WTC11 (cell line): ENCODE measurements around the gene SMURF1. TPM values are rescaled to one million over a fixed set of nuclear protein-coding genes. Genes with fewer than 3 reads are reported as not detected.

Experiments used
- ATAC-seq: fragments of 200-7000 bp; cut with Tn5 transposase; 2 replicates; pipeline ENCODE4 v1.10.0; 2021; ENCODE audit warnings: mild to moderate bottlenecking, moderate library complexity
- CTCF ChIA-PET: fragments of 300-600 bp; sonication (Branson Sonifier 250); formaldehyde crosslinking; loops from one replicate; lab custom pipeline; 2021; ENCODE audit warnings: antibody characterized with exemption; lab: Charles Lee
- POLR2A ChIA-PET: fragments of 350-600 bp; sonication (Branson Sonifier 250); formaldehyde crosslinking; loops from one replicate; lab custom pipeline; 2021; ENCODE audit warnings: antibody characterized with exemption; lab: Charles Lee
- DNase-seq: peaks from one replicate; pipeline ENCODE4 v3.0.0; 2021; ENCODE audit warnings: low spot score
- H3K27ac Mint-ChIP-seq: 2 replicates; pipeline ENCODE4 v1.8.0; 2021; ENCODE audit warnings: mixed read lengths
- H3K27me3 Mint-ChIP-seq: 2 replicates; pipeline ENCODE4 v1.8.0; 2021; ENCODE audit warnings: low read depth, mild to moderate bottlenecking, moderate library complexity, mixed read lengths
- H3K36me3 Mint-ChIP-seq: 2 replicates; pipeline ENCODE4 v1.8.0; 2021; ENCODE audit warnings: mixed read lengths
- H3K4me1 Mint-ChIP-seq: 2 replicates; pipeline ENCODE4 v1.8.0; 2022; ENCODE audit warnings: mixed read lengths
- H3K4me3 Mint-ChIP-seq: 2 replicates; pipeline ENCODE4 v1.8.0; 2021; ENCODE audit warnings: mild to moderate bottlenecking, moderate library complexity, mixed read lengths
- H3K9me3 Mint-ChIP-seq: 2 replicates; pipeline ENCODE4 v1.8.0; 2021; ENCODE audit warnings: mixed read lengths
- FOXJ3 ChIP-seq: sonication (generic); formaldehyde crosslinking; IDR thresholded peaks from 2 replicates; pipeline ENCODE4 v1.9.0; 2021; ENCODE audit warnings: missing genetic modification reagents, mild to moderate bottlenecking, borderline replicate concordance
- IRF2 ChIP-seq: sonication (generic); formaldehyde crosslinking; IDR thresholded peaks from 2 replicates; pipeline ENCODE4 v1.8.0; 2022; ENCODE audit warnings: low read depth, missing genetic modification reagents, borderline replicate concordance
- NFATC4 ChIP-seq: fragments of 250-450 bp; sonication (Bioruptor Pico); IDR thresholded peaks from 2 replicates; pipeline ENCODE4 v1.9.0; 2021; ENCODE audit warnings: mild to moderate bottlenecking
- NR2C2 ChIP-seq: sonication (generic); formaldehyde crosslinking; IDR thresholded peaks from 2 replicates; pipeline ENCODE4 v1.8.0; 2022; ENCODE audit warnings: mild to moderate bottlenecking, missing genetic modification reagents
- NR3C1 ChIP-seq: sonication (generic); formaldehyde crosslinking; conservative IDR thresholded peaks from 2 replicates; pipeline ENCODE4 v1.8.1; 2023; ENCODE audit warnings: low read depth, mild to moderate bottlenecking, missing genetic modification reagents
- SMAD3 ChIP-seq: sonication (generic); formaldehyde crosslinking; IDR thresholded peaks from 2 replicates; pipeline ENCODE4 v1.8.0; 2022; ENCODE audit warnings: missing genetic modification reagents, mild to moderate bottlenecking, borderline replicate concordance
- TEAD4 ChIP-seq: sonication (generic); formaldehyde crosslinking; IDR thresholded peaks from 2 replicates; pipeline ENCODE4 v1.8.0; 2022; ENCODE audit warnings: mild to moderate bottlenecking, missing genetic modification reagents
- TP53 ChIP-seq: sonication (generic); formaldehyde crosslinking; IDR thresholded peaks from 2 replicates; pipeline ENCODE4 v1.8.1; 2023; ENCODE audit warnings: mild to moderate bottlenecking, missing genetic modification reagents
- ZNF671 ChIP-seq: fragments of 250-450 bp; sonication (Bioruptor Pico); IDR thresholded peaks from 2 replicates; pipeline ENCODE4 v1.8.0; 2021; ENCODE audit warnings: mild to moderate bottlenecking
- total RNA-seq: library from RNA; stranded (reverse); gene quantifications from 3 replicates; pipeline ENCODE4 v1.2.3, GENCODE V29; 2021
- TF ChIP-seq, protein P1 (sequence below): sonication (generic); formaldehyde crosslinking; IDR thresholded peaks from 2 replicates; pipeline ENCODE4 v1.8.0; 2022; ENCODE audit warnings: mild to moderate bottlenecking, missing genetic modification reagents
- TF ChIP-seq, protein P2 (sequence below): fragments of 250-450 bp; sonication (Bioruptor Pico); conservative IDR thresholded peaks from 2 replicates; pipeline ENCODE4 v1.9.0; 2021; ENCODE audit warnings: mild to moderate bottlenecking
- TF ChIP-seq, protein P3 (sequence below): sonication (generic); formaldehyde crosslinking; IDR thresholded peaks from 2 replicates; pipeline ENCODE4 v1.8.1; 2023; ENCODE audit warnings: mild to moderate bottlenecking, missing genetic modification reagents
- TF ChIP-seq, protein P4 (sequence below): sonication (generic); formaldehyde crosslinking; conservative IDR thresholded peaks from 2 replicates; pipeline ENCODE4 v1.8.1; 2022; ENCODE audit warnings: mild to moderate bottlenecking, missing genetic modification reagents
- TF ChIP-seq, protein P5 (sequence below): sonication (generic); formaldehyde crosslinking; IDR thresholded peaks from 2 replicates; pipeline ENCODE4 v1.8.1; 2023; ENCODE audit warnings: mild to moderate bottlenecking, missing genetic modification reagents, moderate library complexity
- TF ChIP-seq, protein P6 (sequence below): sonication (generic); formaldehyde crosslinking; IDR thresholded peaks from 2 replicates; pipeline ENCODE4 v1.8.1; 2022; ENCODE audit warnings: mild to moderate bottlenecking, missing genetic modification reagents, moderate library complexity, borderline replicate concordance
- TF ChIP-seq, protein P7 (sequence below): sonication (generic); formaldehyde crosslinking; IDR thresholded peaks from 2 replicates; pipeline ENCODE4 v1.8.1; 2022; ENCODE audit warnings: low read depth, mild to moderate bottlenecking, moderate library complexity, missing genetic modification reagents, borderline replicate concordance
- TF ChIP-seq, protein P8 (sequence below): fragments of 250-450 bp; sonication (Bioruptor Pico); IDR thresholded peaks from 2 replicates; pipeline ENCODE4 v1.9.0; 2021; ENCODE audit warnings: mild to moderate bottlenecking, borderline replicate concordance
- TF ChIP-seq, protein P9 (sequence below): sonication (generic); formaldehyde crosslinking; IDR thresholded peaks from 2 replicates; pipeline ENCODE4 v1.8.1; 2022; ENCODE audit warnings: low read depth, missing genetic modification reagents, borderline replicate concordance

SMURF1 gene
- total RNA-seq, 1 experiment from 2014 or later: 23.2 TPM

DNA sequence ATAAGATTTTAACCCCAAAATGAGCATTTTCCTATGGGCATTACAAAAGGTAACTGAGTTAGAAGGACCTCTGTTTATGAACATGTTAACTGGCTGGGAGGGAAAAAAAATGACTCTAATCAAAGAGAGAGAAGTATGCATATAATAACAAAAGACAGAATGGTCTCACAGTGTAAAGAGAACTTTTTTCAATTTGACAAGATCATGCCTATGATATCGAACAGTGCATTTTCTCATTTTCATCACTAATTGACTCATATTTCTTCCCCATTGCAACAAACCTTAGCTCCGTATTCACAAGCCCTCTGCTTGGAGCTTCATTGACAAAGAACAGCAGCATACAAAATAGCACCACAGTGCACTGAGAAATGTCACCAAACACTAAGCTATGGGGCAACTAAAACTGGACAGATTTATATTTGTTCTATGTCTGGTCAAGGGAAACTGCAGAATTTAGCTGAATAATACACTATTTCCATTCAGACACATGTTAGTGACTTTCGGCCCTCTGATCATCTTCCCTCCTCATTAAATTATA lies 45.6 kb downstream of the SMURF1 start:
- H3K4me3 Mint-ChIP-seq: peak overlapping the region; percentile 6
- no peak for DNase-seq
- POLR2A ChIA-PET: no interaction called here
- TF ChIP-seq SMAD3 (CRISPR knock-in tag) (no peak), IRF2 (CRISPR knock-in tag) (no peak), TEAD4 (CRISPR knock-in tag) (no peak), NFATC4 (CRISPR knock-in tag) (no peak)
- TF ChIP-seq, protein P1, sequence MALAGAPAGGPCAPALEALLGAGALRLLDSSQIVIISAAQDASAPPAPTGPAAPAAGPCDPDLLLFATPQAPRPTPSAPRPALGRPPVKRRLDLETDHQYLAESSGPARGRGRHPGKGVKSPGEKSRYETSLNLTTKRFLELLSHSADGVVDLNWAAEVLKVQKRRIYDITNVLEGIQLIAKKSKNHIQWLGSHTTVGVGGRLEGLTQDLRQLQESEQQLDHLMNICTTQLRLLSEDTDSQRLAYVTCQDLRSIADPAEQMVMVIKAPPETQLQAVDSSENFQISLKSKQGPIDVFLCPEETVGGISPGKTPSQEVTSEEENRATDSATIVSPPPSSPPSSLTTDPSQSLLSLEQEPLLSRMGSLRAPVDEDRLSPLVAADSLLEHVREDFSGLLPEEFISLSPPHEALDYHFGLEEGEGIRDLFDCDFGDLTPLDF (CRISPR knock-in tag): no peak
- TF ChIP-seq, protein P2, sequence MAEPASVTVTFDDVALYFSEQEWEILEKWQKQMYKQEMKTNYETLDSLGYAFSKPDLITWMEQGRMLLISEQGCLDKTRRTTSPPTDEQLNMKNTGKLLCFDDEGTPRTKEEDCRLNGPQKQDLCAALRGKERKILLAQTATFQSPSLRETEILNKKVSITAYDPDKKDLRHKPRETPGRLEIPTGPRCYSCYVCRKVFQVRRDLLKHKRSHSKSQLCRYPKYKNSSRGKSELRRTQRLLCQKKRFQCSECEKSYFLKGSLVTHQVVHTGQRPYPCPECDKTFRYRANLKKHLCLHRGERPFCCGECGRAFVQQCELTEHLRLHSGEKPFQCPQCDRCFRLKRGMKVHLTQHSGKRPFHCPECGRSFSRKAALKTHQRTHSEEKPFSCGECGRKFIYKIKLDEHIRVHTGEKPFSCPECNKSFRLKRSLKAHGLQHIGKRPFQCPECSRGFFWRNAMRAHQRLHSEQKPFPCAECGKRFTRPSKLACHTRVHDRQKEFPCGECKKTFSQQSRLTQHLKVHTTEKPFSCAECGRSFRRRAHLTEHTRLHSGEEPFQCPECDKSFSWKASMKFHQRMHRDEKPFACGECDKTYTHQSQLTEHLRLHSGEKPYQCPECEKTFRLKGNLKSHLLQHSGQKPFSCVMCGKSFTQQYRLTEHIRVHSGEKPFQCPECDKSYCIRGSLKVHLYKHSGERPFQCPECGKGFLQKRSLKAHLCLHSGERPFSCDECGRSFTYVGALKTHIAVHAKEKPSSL (CRISPR knock-in tag): no peak
- TF ChIP-seq, protein P3, sequence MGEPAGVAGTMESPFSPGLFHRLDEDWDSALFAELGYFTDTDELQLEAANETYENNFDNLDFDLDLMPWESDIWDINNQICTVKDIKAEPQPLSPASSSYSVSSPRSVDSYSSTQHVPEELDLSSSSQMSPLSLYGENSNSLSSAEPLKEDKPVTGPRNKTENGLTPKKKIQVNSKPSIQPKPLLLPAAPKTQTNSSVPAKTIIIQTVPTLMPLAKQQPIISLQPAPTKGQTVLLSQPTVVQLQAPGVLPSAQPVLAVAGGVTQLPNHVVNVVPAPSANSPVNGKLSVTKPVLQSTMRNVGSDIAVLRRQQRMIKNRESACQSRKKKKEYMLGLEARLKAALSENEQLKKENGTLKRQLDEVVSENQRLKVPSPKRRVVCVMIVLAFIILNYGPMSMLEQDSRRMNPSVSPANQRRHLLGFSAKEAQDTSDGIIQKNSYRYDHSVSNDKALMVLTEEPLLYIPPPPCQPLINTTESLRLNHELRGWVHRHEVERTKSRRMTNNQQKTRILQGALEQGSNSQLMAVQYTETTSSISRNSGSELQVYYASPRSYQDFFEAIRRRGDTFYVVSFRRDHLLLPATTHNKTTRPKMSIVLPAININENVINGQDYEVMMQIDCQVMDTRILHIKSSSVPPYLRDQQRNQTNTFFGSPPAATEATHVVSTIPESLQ: no peak
- TF ChIP-seq, protein P4, sequence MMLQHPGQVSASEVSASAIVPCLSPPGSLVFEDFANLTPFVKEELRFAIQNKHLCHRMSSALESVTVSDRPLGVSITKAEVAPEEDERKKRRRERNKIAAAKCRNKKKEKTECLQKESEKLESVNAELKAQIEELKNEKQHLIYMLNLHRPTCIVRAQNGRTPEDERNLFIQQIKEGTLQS (CRISPR knock-in tag): no peak
- TF ChIP-seq, protein P5, sequence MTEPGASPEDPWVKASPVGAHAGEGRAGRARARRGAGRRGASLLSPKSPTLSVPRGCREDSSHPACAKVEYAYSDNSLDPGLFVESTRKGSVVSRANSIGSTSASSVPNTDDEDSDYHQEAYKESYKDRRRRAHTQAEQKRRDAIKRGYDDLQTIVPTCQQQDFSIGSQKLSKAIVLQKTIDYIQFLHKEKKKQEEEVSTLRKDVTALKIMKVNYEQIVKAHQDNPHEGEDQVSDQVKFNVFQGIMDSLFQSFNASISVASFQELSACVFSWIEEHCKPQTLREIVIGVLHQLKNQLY (CRISPR knock-in tag): no peak
- TF ChIP-seq, protein P6, sequence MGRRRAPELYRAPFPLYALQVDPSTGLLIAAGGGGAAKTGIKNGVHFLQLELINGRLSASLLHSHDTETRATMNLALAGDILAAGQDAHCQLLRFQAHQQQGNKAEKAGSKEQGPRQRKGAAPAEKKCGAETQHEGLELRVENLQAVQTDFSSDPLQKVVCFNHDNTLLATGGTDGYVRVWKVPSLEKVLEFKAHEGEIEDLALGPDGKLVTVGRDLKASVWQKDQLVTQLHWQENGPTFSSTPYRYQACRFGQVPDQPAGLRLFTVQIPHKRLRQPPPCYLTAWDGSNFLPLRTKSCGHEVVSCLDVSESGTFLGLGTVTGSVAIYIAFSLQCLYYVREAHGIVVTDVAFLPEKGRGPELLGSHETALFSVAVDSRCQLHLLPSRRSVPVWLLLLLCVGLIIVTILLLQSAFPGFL (CRISPR knock-in tag): no peak
- TF ChIP-seq, protein P7, sequence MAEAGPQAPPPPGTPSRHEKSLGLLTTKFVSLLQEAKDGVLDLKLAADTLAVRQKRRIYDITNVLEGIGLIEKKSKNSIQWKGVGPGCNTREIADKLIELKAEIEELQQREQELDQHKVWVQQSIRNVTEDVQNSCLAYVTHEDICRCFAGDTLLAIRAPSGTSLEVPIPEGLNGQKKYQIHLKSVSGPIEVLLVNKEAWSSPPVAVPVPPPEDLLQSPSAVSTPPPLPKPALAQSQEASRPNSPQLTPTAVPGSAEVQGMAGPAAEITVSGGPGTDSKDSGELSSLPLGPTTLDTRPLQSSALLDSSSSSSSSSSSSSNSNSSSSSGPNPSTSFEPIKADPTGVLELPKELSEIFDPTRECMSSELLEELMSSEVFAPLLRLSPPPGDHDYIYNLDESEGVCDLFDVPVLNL (CRISPR knock-in tag): no peak
- TF ChIP-seq, all 79 proteins: peak for 0
- CTCF ChIA-PET: interaction anchor here (1.5 kb wide), 1 partner anchor 62 kb away, joined by 6 read pairs; no protein-coding TSS in a partner anchor
- peaks cover 2% of the 10 kb centered on the region; the same call in 1 of the 2 replicates for H3K36me3 Mint-ChIP-seq
- no peaks in the 10 kb centered on the region for H3K27me3 Mint-ChIP-seq
- H3K9me3 Mint-ChIP-seq: 0 out of 2 replicates have a peak, but pooled peaks cover 4% of the 10 kb centered on the region
- H3K4me1 Mint-ChIP-seq: peaks cover 39% of the 10 kb centered on the region
- H3K27ac Mint-ChIP-seq: peak overlapping the region; percentile 82
- no peak for ATAC-seq

DNA sequence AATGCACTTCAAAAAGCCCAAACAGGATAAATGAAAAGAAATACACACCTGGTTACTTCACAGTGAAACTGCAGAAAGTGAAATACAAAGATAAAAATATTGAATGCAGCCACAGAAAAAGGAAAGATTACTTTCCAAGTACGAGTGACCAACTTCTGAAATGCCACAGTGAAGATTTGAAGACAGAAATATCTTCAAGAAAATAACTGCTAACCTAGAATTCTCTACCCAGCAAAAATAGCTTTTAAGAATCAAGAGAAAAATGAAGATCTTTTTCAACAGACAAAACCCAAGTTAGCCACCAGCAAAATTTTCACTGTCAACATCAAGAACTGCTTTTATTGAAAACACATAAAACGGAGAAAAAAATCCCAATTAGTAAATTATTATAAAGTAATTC lies 46.2 kb downstream of the SMURF1 start:
- H3K9me3 Mint-ChIP-seq: 0 out of 2 replicates have a peak, but pooled peaks cover 4% of the 10 kb centered on the region
- CTCF ChIA-PET: interaction anchor here (1.5 kb wide), 1 partner anchor 61 kb away, joined by 6 read pairs; no protein-coding TSS in a partner anchor
- H3K27ac Mint-ChIP-seq: peak overlapping the region; percentile 38; the same call in 1 of the 2 replicates
- H3K4me3 Mint-ChIP-seq: no peak overlapping the region
- peaks cover 2% of the 10 kb centered on the region; the same call in 1 of the 2 replicates for H3K36me3 Mint-ChIP-seq
- H3K4me1 Mint-ChIP-seq: peaks cover 39% of the 10 kb centered on the region
- DNase-seq (no peak), ATAC-seq (no peak)
- POLR2A ChIA-PET: no interaction called here
- H3K27me3 Mint-ChIP-seq: no peaks in the 10 kb centered on the region
- TF ChIP-seq, protein P4 (CRISPR knock-in tag): no peak
- TF ChIP-seq TP53 (CRISPR knock-in tag) (no peak), NR2C2 (no peak), FOXJ3 (CRISPR knock-in tag) (no peak), ZNF671 (CRISPR knock-in tag) (no peak), NR3C1 (CRISPR knock-in tag) (no peak)
- TF ChIP-seq, protein P8, sequence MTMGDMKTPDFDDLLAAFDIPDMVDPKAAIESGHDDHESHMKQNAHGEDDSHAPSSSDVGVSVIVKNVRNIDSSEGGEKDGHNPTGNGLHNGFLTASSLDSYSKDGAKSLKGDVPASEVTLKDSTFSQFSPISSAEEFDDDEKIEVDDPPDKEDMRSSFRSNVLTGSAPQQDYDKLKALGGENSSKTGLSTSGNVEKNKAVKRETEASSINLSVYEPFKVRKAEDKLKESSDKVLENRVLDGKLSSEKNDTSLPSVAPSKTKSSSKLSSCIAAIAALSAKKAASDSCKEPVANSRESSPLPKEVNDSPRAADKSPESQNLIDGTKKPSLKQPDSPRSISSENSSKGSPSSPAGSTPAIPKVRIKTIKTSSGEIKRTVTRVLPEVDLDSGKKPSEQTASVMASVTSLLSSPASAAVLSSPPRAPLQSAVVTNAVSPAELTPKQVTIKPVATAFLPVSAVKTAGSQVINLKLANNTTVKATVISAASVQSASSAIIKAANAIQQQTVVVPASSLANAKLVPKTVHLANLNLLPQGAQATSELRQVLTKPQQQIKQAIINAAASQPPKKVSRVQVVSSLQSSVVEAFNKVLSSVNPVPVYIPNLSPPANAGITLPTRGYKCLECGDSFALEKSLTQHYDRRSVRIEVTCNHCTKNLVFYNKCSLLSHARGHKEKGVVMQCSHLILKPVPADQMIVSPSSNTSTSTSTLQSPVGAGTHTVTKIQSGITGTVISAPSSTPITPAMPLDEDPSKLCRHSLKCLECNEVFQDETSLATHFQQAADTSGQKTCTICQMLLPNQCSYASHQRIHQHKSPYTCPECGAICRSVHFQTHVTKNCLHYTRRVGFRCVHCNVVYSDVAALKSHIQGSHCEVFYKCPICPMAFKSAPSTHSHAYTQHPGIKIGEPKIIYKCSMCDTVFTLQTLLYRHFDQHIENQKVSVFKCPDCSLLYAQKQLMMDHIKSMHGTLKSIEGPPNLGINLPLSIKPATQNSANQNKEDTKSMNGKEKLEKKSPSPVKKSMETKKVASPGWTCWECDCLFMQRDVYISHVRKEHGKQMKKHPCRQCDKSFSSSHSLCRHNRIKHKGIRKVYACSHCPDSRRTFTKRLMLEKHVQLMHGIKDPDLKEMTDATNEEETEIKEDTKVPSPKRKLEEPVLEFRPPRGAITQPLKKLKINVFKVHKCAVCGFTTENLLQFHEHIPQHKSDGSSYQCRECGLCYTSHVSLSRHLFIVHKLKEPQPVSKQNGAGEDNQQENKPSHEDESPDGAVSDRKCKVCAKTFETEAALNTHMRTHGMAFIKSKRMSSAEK (CRISPR knock-in tag): no peak
- TF ChIP-seq, protein P9, sequence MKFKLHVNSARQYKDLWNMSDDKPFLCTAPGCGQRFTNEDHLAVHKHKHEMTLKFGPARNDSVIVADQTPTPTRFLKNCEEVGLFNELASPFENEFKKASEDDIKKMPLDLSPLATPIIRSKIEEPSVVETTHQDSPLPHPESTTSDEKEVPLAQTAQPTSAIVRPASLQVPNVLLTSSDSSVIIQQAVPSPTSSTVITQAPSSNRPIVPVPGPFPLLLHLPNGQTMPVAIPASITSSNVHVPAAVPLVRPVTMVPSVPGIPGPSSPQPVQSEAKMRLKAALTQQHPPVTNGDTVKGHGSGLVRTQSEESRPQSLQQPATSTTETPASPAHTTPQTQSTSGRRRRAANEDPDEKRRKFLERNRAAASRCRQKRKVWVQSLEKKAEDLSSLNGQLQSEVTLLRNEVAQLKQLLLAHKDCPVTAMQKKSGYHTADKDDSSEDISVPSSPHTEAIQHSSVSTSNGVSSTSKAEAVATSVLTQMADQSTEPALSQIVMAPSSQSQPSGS (CRISPR knock-in tag): no peak
